Epithelial cell of proximal tubule (primary cell): ENCODE measurements around the gene C10orf71. TPM values are rescaled to one million over a fixed set of nuclear protein-coding genes. Genes with fewer than 3 reads are reported as not detected.

ENCODE experiments used
- DNase-seq: peaks from one replicate; pipeline ENCODE4 v3.0.0-alpha.2; 2011; ENCODE audit warnings: low read depth
- H3K4me3 ChIP-seq: 2 replicates; pipeline ENCODE4 v1.5.1; 2011; ENCODE audit warnings: low read depth, mild to moderate bottlenecking, low read length
- total RNA-seq: library from RNA; depleted of rRNA; stranded (reverse); fragments of >200 nt; gene quantifications from 2 replicates; pipeline ENCODE4 v1.2.3, GENCODE V29; 2015
- TF ChIP-seq, protein P1 (sequence below): conservative IDR thresholded peaks from 2 replicates; pipeline ENCODE4 v1.5.1; 2012; ENCODE audit warnings: low read depth, mild to moderate bottlenecking, low read length

C10orf71 gene
- total RNA-seq, 1 donor from 2014 or later, result not detected

GRCh38 chr10:49354593-49354992 is 55.6 kb downstream of the C10orf71 start:
- no peak overlapping the region for H3K4me3 ChIP-seq
- DNase-seq, result no peak

DNA sequence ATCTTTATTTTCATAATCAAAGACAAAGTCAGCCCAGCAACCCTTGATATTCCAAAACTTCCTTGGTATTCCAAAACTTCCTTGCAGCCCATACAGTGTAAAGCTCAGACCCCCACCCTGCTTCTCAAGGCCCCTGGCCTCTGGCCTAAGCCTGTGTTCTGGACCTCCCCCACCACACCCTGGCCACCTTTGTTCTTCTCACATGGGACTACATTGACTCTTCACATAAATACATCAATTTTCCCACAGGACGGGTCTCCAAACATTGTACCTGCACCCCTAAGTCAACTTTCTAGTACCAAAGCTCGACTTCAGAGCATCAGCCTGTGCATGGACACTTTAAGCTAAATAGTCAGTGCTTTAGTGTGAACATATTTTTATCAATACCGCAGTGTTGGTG is 56.3 kb downstream of the C10orf71 start:
- no peak for DNase-seq
- TF ChIP-seq, protein P1, sequence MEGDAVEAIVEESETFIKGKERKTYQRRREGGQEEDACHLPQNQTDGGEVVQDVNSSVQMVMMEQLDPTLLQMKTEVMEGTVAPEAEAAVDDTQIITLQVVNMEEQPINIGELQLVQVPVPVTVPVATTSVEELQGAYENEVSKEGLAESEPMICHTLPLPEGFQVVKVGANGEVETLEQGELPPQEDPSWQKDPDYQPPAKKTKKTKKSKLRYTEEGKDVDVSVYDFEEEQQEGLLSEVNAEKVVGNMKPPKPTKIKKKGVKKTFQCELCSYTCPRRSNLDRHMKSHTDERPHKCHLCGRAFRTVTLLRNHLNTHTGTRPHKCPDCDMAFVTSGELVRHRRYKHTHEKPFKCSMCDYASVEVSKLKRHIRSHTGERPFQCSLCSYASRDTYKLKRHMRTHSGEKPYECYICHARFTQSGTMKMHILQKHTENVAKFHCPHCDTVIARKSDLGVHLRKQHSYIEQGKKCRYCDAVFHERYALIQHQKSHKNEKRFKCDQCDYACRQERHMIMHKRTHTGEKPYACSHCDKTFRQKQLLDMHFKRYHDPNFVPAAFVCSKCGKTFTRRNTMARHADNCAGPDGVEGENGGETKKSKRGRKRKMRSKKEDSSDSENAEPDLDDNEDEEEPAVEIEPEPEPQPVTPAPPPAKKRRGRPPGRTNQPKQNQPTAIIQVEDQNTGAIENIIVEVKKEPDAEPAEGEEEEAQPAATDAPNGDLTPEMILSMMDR, result no peak
- H3K4me3 ChIP-seq, result no peak overlapping the region

More at GRCh38 chr10:49354593-49354992, 55.6 kb downstream of the C10orf71 start:
- TF ChIP-seq, protein P1, result no peak

- TF ChIP-seq, protein P1, result no peak
- H3K4me3 ChIP-seq, result no peak overlapping the region
- no peak for DNase-seq
These were observed 57.2 kb downstream of the C10orf71 start for GRCh38 chr10:49356181-49356580.

DNA sequence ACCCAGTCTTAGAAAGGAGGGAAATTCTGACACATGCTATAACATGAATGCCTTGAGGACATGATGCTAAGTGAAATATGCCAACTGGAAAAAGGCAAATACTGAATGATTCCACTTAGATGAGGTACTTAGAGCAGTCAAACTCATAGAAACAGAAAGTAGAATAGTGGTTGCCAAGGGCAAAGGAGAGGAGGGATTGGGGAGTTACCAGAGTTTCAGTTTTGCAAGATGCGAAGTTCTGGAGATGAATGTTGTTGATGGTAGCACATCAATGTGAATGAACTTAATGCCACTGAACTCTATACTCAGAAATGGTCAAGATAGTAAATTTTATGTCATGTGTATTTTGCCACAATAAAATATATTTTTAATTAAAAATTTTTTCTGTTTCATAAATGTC is 58.0 kb downstream of the C10orf71 start:
- no peak overlapping the region for H3K4me3 ChIP-seq
- no peak for DNase-seq
- TF ChIP-seq, protein P1, result no peak

- no peak overlapping the region for H3K4me3 ChIP-seq
- no peak for DNase-seq
- TF ChIP-seq, protein P1, result no peak
These were observed 58.9 kb downstream of the C10orf71 start for GRCh38 chr10:49357910-49358309.

- no peak overlapping the region for H3K4me3 ChIP-seq
- no peak for DNase-seq
- TF ChIP-seq, protein P1, result no peak
These were observed 60.6 kb downstream of the C10orf71 start for GRCh38 chr10:49359349-49360270.
